IPS DF 4.7 (cell line): ENCODE results near the gene SORL1.
"Not testable (repeated sequence)": the region's sequence is repeated elsewhere in the genome, so short reads cannot be mapped to it uniquely, and the experiment has no call there.

Experiments
- DNase-seq: peaks from one replicate; pipeline ENCODE4 v3.0.0-alpha.2; 2013; ENCODE audit warnings: low spot score; ENCODE audit errors: extremely low read depth

The SORL1 gene

DNA sequence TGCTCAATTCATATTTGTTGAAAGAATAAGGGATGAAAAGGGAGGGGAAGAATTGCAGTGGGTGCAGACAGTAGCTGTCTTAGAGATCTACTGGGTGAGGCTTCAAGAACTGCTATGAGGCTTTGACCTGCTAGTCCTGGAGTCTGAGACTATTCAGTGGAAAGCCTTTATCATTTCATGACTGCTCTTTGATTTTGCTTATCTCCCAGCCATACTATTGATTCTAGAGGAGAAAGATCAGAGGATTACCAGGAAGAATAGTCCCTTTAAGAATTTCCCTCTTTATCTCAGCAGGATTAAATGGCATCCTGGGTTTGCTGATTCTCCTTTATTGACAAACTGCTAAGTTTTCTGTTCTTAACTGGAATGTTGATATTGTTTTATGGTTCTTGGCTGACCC is 108.1 kb downstream of the SORL1 start:
- DNase-seq = no peak

DNA sequence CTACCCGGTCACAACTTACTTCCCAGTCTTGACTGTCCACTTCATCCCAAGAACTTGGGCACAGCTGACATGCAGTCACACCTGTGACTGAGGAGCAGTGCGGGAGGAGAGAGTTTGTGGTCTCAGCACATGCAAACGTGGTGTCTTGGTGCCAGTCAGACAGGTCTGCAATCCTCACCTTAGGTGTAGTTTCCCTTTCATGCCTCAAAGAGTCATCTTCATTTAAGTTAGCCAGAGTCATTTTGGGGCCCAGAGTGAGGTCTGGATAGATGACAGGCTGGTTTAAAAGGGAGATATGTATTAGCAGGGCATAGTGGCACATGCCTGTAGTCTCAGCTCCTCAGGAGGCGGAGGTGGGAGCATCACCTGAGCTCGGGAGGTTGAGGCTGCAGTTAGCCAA is 109.1 kb downstream of the SORL1 start:
- DNase-seq = no peak

DNA sequence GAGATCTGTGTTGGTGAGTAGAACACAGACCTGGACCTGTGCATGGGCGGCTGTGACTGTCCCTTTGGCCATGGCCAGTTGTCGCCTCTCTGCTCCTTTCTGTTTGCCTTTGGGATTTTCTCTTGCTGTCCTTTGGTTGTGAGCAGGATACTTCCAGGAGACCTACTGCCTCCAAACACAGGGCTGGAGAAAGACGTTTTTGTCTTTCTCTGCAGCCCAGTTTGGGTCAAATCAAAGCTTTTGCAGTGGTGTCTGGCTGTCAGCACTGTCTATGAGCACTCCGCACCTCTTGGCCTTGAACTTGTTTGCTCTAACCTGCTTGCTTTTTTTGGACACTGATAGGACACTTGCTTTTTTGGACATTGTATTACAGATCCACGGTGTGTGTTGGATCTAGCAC is 109.6 kb downstream of the SORL1 start:
- DNase-seq = no peak

GRCh38 chr11:121563003-121563402 is 110.9 kb downstream of the SORL1 start:
- no peak for DNase-seq

DNA sequence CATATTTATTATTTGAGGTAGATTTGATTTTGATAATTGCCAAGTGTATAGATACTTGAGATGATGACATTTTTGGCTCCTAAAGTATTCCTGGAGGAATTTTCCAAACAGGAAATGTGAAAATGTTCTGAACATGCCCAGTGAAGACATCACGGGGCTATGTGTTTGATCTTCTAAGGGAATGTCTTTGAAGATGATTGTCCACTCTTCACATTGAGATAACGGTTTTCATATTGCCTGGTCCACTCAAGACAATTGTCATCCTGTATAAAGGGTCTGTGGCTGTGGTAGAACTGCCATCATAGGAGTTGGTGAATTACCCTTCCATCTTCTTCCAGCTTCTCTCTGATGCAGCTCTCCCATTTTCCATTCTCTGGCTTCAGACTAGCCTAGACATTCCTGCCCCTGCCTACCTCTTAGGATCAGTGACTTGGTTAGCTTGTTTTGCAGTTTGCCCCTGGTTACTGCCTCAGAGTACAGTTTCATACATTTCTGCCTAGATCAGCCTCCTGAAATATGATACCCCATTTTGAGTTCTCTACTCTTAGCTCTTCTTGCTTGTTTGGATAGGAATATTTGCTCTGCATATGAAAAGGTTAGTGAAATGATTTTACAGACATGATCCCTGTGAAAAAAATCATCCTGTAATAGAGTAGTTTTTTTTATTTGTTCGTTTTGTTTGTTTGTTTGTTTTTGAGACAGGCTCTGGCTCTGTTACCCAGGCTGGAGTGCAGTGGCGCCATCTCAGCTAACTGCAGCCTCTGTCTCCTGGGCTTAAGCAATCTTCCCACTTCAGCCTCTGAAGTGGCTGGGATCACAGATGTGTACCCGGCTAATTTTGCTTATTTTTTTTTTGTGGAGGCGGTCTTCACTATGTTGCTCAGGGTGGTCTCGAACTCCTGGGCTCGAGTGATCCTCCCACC is 112.0 kb downstream of the SORL1 start:
- no peak for DNase-seq

GRCh38 chr11:121564948-121565684 is 113.0 kb downstream of the SORL1 start:
- DNase-seq = no peak

DNA sequence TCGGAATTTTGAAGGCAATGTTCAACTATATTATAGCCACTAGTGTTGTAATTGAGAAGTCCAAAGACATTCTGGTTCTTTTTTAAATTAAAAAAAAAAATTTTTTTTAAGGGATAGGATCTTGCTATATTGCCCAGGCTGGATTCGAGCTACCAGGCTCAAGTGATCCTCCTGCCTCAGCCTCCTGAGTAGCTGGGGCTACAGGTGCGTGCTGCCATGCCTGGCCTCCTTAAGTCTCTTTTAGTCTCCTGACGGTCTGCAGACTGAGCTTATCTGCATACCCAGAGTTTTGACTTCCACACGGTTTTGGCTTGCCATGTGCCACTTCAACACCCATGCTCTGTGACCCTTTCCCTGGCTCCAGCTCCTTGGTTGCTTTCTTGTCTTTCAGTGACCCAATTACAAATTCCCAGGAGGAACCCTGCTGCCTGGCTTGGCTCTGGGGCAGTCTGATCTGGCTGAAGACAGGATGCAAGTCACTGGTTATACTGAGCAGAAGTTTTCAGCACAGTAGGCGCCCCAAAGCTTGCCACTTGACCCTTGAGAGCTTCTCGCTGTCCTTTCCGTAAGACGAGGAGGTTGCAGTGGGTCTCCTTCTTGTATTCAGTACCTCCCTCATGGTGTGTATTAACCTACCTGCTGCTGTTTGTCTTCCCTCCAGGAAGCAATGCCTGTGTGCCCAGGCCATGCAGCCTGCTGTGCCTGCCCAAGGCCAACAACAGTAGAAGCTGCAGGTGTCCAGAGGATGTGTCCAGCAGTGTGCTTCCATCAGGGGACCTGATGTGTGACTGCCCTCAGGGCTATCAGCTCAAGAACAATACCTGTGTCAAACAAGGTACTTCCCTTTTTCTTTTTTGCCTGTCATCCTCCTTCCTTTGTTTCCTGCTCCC is 114.4 kb downstream of the SORL1 start:
- no peak for DNase-seq

- DNase-seq = no peak
These were observed 115.9 kb downstream of the SORL1 start for GRCh38 chr11:121567995-121568394.

DNA sequence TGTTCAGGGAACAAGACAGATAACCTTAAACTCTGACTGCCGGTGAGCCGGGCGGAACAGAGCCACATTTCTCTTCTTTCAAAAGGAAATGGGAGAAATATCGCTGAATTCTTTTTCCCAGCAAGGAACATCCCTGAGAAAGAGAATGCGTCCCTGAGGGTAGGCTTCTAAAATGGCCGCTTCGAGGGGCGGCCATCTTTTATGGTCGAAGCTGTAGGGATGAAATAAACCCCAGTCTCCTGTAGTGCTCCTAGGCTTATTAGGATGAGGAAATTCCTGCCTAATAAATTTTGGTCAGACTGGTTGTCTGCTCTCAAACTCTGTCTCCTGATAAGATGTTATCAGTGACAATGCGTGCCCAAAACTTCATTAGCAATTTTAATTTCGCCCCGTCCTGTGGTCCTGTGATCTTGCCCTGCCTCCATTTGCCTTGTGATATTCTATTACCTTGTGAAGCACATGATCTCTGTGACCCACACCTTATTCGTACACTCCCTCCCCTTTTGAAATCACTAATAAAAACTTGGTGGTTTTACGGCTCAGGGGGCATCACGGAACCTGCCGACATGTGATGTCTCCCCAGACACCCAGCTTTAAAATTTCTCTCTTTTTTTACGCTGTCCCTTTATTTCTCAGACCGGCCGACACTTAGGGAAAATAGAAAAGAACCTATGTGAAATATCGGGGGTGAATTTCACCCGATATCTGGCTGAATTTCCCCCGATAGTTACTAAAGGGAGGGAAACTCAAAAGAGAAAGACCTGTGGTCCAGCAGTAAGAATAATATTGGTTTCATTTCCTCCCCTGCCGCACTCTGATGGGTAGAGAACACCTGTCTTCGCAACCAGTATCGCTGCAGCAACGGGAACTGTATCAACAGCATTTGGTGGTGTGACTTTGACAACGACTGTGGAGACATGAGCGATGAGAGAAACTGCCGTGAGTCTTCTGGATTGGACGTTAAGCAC is 117.5 kb downstream of the SORL1 start:
- not testable (repeated sequence) for DNase-seq

DNA sequence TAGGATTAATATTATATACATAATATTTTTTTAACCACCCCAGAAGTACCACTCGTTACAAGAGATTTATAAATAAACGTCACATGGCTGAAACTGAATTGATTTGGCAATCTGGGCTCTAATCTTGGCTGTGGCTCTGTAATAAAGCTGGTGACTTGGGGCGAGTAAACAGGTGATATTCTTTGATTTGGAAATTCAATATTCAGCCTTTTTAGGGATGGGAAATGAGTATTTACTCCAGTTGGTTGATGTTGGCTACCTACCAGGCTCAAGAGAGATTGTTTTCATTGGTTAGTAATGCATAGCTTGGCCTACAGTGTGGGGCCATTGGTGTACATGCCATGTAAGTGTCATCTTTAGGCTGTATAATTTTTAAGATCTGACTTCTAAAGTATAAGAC is 118.3 kb downstream of the SORL1 start:
- DNase-seq = no peak

GRCh38 chr11:121571506-121571905 is 119.4 kb downstream of the SORL1 start:
- no peak for DNase-seq

DNA sequence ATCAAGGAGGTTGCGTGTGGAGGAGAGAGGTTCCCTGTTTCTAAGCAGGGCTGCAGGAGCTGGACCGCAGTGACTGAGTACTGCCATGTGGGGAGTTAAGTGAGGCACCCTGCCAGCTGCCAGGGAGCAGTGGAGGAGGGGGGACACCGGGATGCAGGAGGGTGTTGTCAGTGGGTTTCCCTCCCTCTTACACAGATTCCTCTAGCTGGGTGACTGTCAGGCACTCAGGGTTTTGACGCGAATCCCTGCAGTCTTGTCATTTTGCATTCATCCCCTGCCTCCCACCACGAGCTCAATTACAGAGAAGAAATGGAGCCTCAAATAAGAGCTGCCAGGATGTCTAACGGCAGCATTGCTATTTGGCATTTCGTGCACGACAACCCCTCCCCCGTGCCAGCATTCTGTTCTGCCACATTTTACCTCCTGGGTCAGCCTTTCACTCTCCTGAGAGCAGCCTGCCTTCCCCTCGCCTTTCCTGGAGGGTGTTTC is 120.5 kb downstream of the SORL1 start:
- no peak for DNase-seq

DNA sequence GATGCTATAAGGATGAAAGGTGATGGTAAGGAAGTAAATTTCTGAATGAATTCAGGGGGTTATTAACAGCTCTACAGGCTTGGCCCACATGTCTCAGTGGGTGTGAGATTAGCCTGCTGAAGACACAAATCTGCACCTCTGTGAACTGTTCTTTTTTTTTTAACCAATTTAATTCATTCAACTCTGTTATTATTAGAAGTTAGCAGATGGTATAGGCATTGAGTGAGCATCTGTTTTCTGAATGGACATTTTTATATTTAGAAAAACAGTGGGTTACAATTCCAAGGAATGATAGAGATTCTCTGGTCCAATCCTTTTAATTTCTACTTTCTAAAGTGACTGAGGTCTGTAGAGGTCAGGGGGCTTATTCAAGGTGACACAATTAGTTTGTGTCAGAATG is 122.7 kb downstream of the SORL1 start:
- no peak for DNase-seq

GRCh38 chr11:121575250-121575962 is 123.3 kb downstream of the SORL1 start:
- no peak for DNase-seq

DNA sequence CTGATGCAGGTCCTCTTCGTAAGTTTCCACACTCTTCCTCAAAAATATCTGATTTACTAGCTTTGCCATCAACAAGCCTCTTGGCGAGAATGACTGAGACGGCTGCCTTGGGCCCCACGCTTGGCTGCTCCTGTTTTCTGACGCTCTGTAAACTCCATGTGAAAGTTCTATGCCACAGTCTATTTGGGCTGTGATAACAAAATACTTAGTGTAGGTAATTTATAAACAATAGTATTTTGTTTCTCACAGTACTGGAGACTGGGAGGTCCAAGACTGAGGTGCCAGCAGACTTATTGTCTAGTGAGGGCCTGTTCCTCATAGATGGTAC is 123.8 kb downstream of the SORL1 start:
- DNase-seq = no peak

DNA sequence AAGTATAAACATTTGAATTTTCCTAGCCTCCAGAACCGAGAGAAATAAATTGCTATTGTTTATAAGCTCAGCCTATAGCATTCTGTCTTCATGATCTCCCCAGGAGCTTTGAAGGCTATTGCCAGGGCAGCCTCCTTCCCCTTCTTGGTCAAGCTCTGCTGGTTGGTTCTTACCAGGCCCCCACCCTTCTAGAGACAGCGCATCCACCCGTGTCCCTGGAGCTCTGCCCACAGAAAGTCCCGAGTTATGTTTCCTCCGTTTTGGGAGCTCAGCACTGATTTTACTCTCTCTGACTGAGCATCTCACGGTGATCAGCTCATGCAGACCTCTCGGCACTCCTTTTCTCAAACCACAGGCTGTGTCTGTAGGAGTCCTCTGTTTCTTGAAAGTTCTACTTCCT is 124.4 kb downstream of the SORL1 start:
- DNase-seq = no peak

GRCh38 chr11:121577106-121577848 is 125.2 kb downstream of the SORL1 start:
- DNase-seq = no peak

DNA sequence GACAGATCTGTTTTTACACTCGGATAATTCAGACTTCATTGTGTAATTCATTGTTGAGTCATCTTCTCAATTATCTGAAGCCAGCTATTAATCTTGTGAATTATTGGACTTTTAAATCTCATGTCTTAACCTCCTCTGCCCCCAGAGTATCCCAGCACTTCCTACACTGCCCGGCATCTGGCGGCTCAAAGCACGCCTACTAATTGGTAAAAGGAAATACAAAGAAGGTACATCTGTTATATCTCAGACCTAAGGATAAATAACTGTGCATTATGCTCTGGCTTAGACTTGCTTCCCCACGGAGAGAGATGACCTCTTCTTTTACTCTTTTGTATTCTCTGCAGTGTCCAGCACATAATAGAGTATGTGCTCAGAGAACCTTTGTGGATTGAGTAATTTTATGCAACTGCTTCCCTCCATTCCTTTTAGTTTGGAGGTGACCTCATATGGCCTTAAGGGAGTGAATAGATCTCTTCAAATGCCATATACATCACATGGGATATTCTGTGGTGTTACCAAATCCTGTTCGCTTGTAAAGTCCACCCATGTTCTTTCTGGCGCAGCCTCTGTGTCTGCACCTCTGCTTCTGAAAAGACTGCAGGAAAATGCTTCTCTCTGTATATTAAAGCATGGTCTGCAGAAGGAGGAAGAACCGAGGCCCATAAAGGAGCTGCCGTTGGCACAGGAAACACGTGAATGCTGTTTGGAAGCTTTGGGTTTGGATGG is 126.3 kb downstream of the SORL1 start:
- no peak for DNase-seq
